NCI-H526 treated with DMSO at 0.1 percent for 48 hours (cell line): ENCODE data around the gene APBA3.

Experiments
- DNase-seq: peaks from one replicate; lab custom pipeline; 2025; lab: John Stamatoyannopoulos, UW

The APBA3 gene

DNA sequence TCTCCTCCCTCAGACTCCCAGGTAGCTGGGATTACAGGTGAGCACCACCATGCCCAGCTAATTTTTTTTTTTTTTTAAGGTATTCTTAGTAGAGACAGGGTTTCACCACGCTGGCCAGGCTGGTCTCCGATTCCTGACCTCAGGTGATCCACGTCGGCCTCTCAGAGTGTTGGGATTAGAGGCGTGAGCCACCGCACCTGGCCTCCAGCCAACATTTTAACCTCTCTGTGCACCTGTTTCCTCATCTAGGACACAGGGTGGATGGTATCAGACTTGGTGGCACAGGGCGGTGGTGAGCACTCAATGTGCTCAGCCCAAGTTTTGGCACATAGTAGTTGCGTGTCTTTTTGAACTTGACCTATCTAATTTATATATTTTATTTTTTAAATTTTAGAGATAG lies 12.5 kb downstream of the APBA3 start:
- DNase-seq = no peak

- DNase-seq = no peak
Observed at GRCh38 chr19:3746371-3747056, 15.0 kb downstream of the APBA3 start.

- no peak for DNase-seq
Observed at GRCh38 chr19:3745363-3746045, 16.0 kb downstream of the APBA3 start.

DNA sequence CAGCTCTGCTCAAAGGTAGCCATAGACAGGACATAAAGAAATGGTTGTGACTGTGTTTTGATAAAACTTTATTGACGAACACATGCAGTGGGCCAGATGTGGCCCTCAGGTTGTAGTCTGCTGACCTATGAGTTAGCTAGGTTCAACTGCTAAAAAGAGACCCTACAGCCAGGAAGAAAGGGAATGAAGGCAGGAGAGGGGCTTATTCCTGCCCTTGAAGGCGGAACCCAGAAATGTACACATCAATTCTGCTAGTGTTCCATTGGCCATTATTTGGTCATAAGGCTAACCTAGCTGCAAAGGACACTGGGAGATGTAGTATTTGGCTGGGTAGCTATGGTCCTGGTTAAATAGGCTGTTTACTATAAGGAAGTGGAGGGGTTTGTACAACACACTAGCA lies 18.0 kb downstream of the APBA3 start:
- DNase-seq = no peak

DNA sequence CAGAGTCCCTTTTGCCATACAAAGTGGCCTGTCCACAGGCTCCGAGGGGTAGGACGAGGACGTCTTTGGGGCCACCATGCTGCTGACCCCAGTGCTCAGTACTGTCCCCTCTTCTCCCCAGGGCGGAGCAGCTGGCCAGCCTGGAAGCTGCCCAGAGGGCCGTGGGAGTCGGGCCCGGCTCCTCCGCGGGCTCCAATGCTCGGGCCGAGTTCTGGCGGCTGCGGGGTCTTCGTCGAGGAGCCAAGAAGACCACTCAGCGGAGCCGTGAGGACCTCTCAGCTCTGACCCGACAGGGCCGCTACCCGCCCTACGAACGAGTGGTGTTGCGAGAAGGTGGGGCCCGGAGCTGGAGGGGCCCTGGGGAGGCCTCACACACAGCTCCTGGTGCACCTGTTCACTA lies 21.1 kb downstream of the APBA3 start:
- DNase-seq = no peak

DNA sequence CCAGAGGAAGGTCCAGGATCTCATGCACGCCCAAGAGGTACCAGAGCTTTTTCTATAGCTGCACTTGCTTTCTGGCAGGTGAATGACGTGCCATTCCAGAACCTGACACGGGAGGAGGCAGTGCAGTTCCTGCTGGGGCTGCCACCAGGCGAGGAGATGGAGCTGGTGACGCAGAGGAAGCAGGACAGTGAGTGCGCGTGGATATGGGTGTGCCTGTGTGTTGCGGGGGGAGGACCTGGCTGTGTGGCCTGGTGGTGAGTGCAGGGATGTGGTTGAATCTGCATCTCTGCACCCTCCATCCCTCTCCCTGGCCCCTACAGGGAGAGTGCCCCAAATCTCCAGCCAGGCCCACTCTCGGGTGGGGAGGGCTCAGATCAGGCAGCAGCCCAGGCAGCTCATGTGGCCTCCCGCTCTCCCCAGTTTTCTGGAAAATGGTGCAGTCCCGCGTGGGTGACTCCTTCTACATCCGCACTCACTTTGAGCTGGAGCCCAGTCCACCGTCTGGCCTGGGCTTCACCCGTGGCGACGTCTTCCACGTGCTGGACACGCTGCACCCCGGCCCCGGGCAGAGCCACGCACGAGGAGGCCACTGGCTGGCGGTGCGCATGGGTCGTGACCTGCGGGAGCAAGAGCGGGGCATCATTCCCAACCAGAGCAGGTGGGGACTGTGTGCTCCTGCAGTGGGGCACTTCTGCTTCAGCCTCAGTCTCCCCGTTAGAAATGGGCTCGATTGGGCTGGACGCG lies 22.8 kb downstream of the APBA3 start:
- no peak for DNase-seq

- no peak for DNase-seq
Observed at GRCh38 chr19:3737487-3738205, 23.8 kb downstream of the APBA3 start.

GRCh38 chr19:3736106-3736724 lies 25.3 kb downstream of the APBA3 start:
- DNase-seq = no peak

DNA sequence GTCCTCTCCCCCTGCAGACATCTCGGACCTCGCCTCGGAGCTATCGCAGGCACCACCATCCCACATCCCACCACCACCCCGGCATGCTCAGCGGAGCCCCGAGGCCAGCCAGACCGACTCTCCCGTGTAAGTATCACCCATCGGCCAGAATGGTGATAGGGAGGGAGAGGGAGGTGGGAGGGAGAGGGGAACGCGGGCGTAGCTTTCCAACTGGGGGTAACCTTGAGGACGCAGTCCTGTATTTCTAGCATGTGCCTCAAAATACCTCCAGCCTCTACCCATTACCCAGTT lies 27.2 kb downstream of the APBA3 start:
- no peak for DNase-seq

- DNase-seq = no peak
Observed at GRCh38 chr19:3733549-3734309, 27.8 kb downstream of the APBA3 start.

GRCh38 chr19:3732108-3732507 lies 29.4 kb downstream of the APBA3 start:
- no peak for DNase-seq

DNA sequence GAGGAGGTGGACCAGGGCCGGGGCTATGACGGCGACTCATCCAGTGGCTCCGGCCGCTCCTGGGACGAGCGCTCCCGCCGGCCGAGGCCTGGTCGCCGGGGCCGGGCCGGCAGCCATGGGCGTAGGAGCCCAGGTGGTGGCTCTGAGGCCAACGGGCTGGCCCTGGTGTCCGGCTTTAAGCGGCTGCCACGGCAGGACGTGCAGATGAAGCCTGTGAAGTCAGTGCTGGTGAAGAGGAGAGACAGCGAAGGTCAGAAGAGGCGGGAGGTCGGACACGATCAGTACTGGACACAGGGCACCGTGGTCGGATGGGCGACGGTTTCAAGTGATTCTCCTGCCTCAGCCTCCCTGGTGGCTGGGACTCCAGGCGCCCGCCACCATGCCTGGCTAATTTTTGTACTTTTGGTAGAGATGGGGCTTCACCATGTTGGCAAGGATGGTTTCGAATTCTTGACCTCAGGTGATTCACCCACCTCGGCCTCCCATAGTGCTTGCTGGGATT lies 31.0 kb downstream of the APBA3 start:
- no peak for DNase-seq

DNA sequence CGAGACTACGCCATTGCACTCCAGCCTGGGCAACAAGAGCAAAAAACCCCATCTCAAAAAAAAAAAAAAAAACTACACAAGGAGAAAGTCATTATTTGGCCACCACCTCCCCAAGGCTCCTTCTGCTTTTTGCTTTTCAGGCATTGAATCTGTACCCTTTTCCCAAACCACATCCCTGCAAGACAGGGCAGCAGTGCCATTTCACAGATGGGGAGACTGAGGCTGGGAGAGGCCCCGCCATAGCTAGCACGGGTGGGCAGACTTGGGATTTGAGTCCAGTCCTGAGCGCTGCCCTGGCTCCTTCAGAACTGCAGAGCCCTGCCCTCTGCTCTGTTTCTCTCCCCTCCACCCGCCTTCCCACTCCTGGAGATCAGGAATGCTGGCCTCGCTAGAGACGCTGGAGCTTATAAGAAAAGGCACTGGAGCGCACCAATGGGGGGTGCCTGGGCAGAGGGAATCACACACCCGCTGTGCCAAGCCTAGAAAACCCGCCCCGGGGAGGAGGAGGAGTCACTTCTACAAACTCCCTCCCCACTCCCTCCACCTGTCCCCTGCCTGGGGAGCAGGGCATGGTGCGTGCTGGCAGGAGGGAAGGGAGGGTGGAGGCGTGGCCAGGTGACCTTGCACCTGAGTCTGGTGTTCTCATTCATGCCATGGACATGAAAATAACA lies 35.7 kb downstream of the APBA3 start:
- DNase-seq = peak; percentile 14

DNA sequence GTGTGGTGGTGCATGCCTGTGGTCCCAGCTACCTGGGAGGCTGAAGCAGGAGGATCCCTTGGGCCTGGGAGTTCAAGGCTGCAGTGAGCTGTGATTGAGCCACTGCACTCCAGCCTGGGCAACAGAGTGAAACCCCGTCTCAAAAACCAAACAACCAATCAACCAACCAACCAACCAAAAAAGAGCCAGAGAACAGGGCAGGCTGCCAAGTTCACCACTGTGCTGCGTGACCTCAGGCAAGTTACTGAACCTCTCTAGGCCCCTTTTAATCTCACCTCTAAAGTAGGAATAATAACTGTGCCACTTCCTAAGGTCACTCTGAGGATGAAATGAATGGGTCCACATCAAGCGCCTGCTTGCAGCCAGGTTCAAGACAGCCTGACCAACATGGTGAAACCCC lies 36.4 kb downstream of the APBA3 start:
- DNase-seq = no peak

DNA sequence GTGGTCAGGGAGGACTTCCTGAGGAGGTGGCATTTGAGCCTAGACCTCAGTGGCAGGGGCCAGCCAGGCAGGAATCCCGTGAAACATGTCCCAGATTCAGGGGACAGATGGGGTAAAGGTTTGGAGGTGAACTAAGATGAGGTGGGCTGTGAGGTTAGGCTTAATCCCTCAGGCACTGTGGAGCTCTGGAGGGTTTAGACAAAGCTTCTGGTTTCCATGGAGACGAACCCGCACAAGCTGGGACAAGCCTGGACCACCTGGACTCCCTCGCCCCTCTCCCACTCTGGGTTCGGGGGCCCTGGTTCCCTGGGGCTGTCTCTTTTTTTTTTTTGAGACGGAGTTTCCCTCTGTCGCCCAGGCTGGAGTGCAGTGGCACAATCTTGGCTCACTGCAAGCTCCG lies 37.6 kb downstream of the APBA3 start:
- DNase-seq = no peak

DNA sequence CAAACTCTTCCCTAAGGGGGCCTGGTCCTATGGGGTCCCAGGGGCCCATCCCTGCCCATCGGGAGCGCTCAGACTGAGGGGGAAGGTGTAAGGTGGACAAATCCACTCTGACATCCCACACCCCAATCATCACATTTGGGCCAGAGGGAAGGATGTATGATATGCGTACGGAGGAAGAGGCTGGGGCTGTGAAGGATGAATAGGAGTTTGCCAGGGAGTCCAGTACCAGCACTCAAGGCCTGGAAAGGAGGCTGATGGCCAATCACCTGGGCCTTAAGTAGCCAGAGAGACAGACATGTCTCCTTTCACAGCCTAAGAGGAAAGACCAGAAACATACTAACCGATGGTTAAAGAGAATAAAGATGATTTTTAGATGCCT lies 38.4 kb downstream of the APBA3 start:
- no peak for DNase-seq

DNA sequence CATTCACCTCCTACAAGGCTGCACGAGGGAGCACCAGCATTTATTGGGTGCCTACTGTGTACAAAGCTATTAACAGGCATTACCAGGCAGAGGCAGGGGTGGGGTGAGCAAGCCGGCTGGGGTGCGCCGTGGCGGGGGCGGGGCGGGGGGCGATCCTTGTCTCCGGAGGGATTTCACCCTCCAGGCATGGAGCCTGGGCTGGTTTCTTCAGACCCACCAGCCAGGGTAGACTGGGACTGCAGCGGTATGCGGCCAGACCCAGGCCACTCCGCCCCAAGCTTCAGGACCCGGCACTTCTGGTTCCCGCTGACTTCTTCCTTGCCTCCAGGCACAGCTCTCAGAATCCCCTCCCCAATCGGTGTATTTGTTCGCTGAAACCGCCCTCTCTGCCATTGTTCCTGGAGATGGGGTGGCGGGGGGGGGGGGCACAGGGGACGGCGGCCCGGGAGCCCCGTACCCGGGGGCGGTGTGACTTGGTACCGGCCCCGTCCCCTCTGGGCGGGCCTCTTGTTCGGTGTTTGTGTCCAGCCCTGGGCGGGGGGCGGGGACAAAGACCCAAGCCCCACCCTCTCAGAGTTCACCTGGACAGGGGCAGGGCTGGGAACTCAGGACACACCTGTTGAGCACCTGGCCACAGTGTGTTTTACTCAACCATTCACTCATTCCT lies 38.9 kb downstream of the APBA3 start:
- no peak for DNase-seq

DNA sequence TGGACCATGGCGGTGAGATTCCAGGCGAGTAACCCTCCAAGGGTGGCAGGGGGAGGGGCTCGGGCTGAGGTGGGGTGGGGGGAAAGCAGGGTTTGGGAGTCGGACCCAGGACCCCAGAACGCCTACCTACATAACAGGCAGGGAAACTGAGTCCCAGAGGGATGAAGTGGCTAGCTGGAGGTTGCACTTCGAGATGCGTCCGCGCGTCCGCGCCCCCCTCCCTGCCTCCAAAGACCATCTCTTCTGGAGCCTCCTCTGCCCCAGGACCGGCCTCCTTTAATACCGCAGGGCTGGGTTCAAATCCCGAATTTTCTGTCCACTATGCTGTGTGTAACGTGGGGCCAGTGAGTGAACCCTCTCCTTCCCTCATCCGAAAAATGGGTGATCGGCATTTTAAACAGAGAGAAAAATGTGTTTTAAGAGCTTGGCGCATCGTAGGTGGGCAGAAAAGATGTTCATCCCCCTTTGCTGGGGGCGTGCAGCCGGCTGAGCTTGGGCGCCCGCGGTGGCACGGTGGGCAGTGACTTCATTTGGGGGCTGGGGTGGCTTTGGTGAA lies 39.5 kb downstream of the APBA3 start:
- DNase-seq = no peak

- peak; percentile 63 for DNase-seq
Observed at GRCh38 chr19:3721131-3721886, 40.2 kb downstream of the APBA3 start.
